HG03571 (cell line): ENCODE data around the gene GUCY2D.

Experiments used
- ATAC-seq: cut with Tn5 transposase; IDR thresholded peaks from one replicate; pipeline ENCODE4 v1.9.1; 2021; ENCODE audit not compliant: unreplicated experiment

The GUCY2D gene

DNA sequence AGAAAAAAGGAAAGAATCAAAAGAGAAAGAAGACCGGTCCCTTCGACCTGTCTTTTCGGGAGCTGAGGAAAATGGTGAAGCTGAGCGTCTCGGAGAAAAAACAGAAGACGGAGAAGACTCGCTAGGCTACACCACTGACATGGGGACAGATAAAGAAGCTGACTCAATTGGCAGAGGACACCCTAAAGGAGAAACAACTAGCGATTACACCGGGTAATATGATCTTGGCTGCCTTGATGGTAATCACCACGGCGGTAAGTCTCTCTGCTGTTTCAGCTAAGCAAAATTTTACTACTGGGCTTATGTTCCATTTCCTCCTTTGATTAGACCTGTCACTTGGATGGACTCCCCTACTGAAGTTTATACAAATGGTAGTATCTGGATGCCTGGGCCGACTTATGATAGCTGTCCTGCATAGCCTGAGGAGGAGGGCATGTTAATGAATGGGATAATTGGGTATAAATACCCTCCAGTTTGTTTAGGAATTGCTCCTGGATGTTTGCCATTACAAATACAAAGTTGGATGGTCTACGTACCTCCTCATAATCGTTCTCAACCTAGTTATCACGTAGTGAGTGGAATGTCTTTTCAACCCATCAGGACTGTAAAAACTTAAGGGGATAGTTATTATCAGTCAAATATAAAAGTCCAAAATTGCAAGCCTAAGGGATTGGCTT is 60.5 kb downstream of the GUCY2D start:
- ATAC-seq = no peak

DNA sequence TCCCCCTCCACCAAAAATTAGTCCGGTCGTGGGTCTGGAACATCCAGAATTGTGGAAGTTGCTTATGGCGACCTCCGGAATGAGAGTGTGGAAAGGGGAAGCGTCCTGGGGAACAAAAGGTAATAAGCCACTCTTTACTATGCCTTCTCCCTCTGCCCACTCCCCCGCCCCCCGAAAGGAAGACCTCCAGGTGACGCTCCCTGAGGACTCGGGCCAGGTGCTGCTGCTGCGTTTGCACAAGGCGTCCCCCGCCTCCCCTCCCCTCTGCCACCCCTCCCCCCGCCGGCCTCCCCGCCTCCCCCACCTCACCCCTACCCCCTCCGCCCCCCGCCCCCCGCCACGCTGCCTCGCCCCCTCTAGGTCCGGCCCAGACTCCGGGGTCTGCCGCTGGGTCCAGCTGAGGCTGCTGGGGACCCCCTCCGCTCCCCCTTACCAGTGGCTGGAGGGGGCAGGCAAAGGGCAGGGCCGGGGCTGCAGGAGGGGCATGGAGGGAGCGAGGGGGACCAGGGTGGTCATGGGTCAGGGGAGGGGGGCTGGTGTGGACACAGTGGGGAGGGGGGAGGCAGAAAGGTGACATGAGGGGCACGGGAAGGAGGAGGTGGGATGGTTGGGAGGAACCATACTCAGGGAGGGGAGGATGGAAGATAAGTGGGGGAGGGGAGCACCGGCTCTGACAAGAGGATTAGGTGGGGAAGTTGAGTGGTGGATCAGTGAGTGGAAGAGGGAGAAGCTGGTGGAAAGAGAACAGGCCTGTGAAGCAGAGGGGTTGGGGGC is 61.5 kb downstream of the GUCY2D start:
- no peak for ATAC-seq

DNA sequence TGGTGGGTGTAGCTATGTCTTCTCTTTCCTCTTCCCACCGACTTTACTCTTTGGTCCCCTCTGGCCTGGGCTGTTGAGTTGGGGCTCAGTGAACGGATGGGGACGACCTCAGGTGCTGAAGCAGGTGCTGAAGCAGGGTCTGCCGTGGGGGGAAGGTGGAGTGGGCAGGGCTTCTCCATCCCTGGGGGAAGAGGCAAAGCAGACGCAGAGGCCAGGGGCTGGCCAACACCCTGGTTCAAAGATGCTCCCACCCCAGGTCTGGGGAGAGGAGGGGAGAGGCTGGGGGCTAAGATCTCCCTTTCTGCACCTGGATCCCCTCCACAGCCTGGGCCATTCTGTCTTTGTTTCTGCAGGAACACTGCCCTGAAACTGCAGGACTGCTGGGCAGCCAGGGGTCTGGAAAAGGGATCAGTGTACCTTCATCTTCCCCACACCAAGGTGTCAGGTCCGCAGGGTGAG is 62.2 kb downstream of the GUCY2D start:
- no peak for ATAC-seq

DNA sequence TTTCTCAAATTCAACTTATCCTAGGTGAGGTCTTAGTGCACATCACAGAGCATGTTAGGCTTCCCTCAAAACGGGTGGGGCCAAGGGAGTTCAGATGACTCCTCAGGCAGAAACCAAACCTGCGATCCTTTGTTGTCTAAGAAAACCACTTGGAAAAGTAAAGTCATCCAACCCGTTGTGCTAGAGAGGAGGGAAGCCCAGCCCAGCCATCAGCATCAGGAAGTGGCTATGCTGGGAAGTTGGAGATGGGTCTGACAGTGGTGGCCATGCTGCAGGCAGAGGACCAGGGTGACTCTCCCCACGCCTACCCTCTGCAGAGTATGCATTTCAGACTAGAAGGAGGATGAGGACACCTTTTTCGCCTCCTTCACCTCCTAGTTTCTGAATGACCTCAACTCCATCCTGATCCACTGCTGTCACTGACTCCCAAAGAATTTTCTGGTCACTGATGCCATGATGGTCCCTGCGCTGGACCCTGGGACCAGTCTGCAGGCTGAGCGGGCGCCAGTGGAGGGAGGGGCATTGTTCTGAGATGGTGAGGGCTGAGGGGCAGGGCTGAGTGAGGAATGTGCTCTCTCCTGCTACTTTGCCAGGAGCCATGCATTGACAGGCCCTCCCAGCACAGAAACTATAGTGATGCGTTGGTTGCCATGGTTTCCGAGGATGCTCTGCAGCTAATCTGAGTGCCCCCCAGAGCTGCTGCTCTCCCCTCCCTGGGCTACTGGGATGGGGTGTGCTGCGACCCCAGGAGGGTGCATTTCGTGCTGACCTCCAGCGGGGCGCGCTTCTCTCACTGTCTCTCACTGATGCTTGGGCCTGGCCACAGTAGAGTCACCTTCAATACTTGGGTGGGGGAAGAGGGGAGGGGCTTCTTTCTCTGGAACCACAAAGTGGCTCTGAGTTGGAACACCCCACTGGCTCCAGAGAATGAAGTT is 64.7 kb downstream of the GUCY2D start:
- no peak for ATAC-seq

DNA sequence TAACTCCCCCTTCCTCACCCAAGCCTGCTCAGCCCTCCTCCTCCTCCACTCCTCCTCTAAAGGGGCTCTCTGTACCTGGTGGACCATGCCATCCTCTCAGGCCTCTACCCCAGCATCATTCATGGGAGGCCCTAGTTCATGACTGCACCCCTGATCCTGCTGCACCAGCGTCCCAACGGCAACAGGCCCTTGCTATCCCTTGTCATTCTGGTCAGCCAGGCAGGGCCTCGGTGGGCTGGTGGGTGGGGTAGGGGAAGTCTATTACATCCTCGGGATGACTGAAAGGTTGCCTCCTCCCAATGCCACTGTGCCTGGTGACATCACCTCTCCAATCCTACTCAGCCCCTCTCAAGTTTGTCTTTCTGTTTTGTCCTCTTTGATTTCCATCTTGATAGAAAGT is 65.4 kb downstream of the GUCY2D start:
- no peak for ATAC-seq

DNA sequence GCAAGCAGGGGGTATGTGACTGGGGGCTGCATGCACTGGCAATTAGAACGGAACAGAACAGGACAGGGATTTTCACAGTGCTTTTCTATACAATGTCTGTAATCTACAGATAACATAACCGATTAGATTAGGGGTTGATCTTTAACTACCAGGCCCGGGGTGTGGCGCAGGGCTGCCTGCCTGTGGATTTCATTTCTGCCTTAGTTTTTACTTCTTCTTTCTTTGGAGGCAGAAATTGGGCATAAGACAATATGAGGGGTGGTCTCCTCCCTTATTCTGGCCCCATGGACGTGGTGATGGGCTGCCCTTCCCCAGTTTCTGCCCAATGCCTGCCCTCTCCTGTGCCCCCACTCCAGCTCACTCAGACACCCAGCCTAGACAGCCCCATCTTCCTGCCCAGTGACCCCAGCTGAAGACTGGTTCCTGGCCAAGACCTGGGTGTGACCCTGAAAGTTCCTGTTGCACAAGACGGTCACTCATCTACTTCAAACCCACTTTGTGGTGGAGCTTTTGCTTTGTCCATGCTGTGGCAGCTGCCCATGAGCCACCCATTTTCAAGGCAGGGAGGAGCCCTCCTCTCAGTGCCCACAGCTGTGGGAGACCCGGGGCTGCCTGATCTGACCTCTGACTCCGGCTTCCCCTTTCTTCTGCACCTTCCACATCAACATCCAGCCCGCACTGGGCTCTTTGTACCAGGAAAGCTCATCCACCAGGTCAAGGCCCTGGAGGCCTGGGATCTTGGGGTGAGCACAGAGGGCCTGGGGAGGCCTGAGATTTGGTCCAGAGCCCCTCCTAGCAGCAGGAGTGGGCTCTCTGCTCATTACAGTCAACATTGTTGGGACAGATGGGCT is 66.5 kb downstream of the GUCY2D start:
- ATAC-seq = no peak

DNA sequence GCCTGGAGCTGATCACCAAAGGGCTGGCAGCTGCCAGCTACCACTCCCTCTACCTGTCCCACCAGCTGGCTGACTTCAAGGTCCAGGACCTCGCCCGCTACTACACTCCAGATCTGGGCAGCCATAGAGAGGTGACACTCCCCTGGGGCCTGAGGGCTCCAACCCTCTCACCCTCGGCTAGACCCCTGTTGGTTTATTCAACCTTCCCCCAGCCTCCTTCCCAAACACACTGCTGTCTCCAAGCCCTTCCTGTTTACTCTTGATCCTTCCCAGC is 67.1 kb downstream of the GUCY2D start:
- ATAC-seq = no peak
